Suprapubic skin (tissue), 4 donors: ENCODE results near the gene AGAP3.

Experiments used
- EP300 ChIP-seq: sonication (generic); formaldehyde crosslinking; IDR thresholded peaks from one replicate; pipeline ENCODE4 v1.6.1; 2017; ENCODE audit warnings: antibody characterized with exemption
- POLR2A ChIP-seq, 2 donors: fragments of 450-650 bp; IDR thresholded peaks; one replicate each; pipeline ENCODE4 v1.6.1; 2017; ENCODE audit warnings: antibody characterized with exemption in 2 of 2, mild to moderate bottlenecking in 2 of 2, moderate library complexity in 2 of 2
- POLR2AphosphoS5 ChIP-seq, 3 donors: sonication (generic); formaldehyde crosslinking; IDR thresholded peaks; one replicate each; pipeline ENCODE4 v1.6.1; 2017; ENCODE audit warnings: antibody characterized with exemption in 3 of 3
- TF ChIP-seq, protein P1 (sequence below), 2 donors: fragments of 200-600 bp in 1 of 2; fragments of 450-650 bp in 1 of 2; sonication (generic) in 1 of 2; IDR thresholded peaks; one replicate each; pipeline ENCODE4 v1.5.1; 2016 to 2019; ENCODE audit warnings: antibody characterized with exemption in 2 of 2, mild to moderate bottlenecking in 1 of 2, moderate library complexity in 1 of 2

DNA sequence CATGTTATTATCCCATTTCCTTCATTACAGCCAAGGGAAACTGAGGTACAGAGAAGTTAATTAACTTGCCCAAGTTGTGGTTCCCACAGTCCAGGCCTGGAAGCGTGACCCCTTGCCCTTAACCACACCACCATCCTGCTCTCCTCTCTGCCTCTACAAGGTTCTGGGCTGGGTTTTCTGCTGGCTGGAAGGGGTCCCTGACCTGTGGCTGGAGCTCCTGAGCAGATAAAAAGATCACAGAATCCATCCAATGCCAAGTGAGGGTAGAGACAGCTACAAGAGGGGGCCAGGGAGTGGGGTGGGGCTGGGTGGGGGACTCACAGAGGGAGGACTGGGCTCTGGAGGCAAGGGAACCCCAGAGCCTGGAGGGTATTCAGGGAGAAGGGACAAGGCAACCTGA, 91.0 kb downstream of the AGAP3 start:
- TF ChIP-seq POLR2AphosphoS5 (IDR thresholded peaks at IDR 0.05) (no peak), POLR2A (IDR thresholded peaks at IDR 0.05) (no peak), EP300 (no peak)
- TF ChIP-seq, protein P1, sequence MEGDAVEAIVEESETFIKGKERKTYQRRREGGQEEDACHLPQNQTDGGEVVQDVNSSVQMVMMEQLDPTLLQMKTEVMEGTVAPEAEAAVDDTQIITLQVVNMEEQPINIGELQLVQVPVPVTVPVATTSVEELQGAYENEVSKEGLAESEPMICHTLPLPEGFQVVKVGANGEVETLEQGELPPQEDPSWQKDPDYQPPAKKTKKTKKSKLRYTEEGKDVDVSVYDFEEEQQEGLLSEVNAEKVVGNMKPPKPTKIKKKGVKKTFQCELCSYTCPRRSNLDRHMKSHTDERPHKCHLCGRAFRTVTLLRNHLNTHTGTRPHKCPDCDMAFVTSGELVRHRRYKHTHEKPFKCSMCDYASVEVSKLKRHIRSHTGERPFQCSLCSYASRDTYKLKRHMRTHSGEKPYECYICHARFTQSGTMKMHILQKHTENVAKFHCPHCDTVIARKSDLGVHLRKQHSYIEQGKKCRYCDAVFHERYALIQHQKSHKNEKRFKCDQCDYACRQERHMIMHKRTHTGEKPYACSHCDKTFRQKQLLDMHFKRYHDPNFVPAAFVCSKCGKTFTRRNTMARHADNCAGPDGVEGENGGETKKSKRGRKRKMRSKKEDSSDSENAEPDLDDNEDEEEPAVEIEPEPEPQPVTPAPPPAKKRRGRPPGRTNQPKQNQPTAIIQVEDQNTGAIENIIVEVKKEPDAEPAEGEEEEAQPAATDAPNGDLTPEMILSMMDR (IDR thresholded peaks at IDR 0.05), result no peak
